ENCODE results near the gene TPPP3. TPM values are rescaled to one million over a fixed set of nuclear protein-coding genes. Genes with fewer than 3 reads are reported as not detected.

TPPP3 gene
- total and polyA plus RNA-seq, 2 donors (not counting 3 experiments of a cell fraction or from before 2014, with no cell fraction given) = 0.33 to 1.3 TPM

DNA sequence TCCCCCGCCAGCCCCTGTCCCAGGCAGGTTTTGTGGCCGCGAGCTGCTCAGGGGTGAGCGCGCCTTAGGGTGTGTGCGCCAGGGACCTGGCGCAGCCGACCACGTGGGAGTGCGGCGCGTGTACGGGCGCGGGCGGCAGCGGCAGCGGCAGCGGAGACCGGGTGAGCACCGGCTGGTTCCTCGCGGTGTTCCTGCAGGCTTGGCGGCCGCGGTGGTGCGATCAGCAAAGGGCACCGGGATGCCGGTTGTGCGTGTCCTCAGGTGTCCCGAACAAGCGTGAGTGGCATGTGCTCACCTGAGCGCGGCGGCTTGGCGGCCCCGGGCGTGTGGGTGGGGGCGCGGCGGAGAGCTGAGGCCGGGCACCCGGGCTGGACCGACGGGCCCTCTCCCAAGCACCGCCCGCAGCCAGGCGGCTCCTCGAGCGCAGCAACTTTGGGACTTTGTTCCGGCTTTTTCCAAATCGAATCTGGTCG is 37.2 kb upstream of the TPPP3 start:
- Histone ChIP-seq H3K27me3 (ENCODE audit: control insufficient read depth in 2 of 2, insufficient read depth in 2 of 2, low read length in 2 of 2) (peaks cover 21 to 23% of the 10 kb centered on the region in 2 experiments), H3K4me2 (ENCODE audit: insufficient read depth, low read length) (peak overlapping the region; percentile 10), H3K4me3 (replicated peaks in 1 of 3; ENCODE audit: insufficient read depth in 1 of 3, low read depth in 1 of 3, low read length in 3 of 3) (peak overlapping the region in 1 of 3 experiments; percentile 32), H3K27ac (ENCODE audit: insufficient read depth, low read depth, low read length) (no peak overlapping the region), H3K36me3 (ENCODE audit: control insufficient read depth in 2 of 2, extremely low read depth in 1 of 2, insufficient read depth in 2 of 2, low read length in 2 of 2) (no peaks in the 10 kb centered on the region), H3K9me3 (replicated peaks; ENCODE audit: control insufficient read depth, insufficient read depth, low read length) (no peaks in the 10 kb centered on the region), H4K20me1 (replicated peaks; ENCODE audit: control insufficient read depth, extremely low read depth, insufficient read depth, low read length) (no peaks in the 10 kb centered on the region), H3K79me2 (ENCODE audit: control insufficient read depth, insufficient read depth, low read length) (no peaks in the 10 kb centered on the region), H3K4me1 (ENCODE audit: control insufficient read depth, extremely low read depth, insufficient read depth, low read length) (peaks cover 8% of the 10 kb centered on the region), H2AFZ (ENCODE audit: low read depth, low read length) (peak overlapping the region; percentile 58), H3K9ac (replicated peaks; ENCODE audit: extremely low read depth, insufficient read depth, low read length) (no peak overlapping the region), H3K9me1 (replicated peaks; ENCODE audit: control insufficient read depth, extremely low read depth, insufficient read depth, low read length) (no peaks in the 10 kb centered on the region)
- CTCF ChIA-PET = interaction anchor here (0.6 to 3.7 kb wide), 15 partner anchors 10 to 458 kb away, joined by 3 to 25 read pairs (median 4); no protein-coding TSS in a partner anchor
- POLR2A ChIA-PET = no interaction called here
- no TSS peak for BruUV-seq (replicated peaks)
- dilution Hi-C loops (cut with MboI; ENCODE audit: extremely low pct_ligation_motif_present, low sequenced_read_pairs) = no loop called here
- DNase-seq (ENCODE audit: low read depth, low spot score) (no peak), FAIRE-seq (peak; percentile 31)
- peak; percentile 91 for TF ChIP-seq EZH2 (IDR thresholded peaks at IDR 0.05; ENCODE audit: borderline replicate concordance, low read depth, low read length, severe bottlenecking)
- no peak for TF ChIP-seq FOS (IDR thresholded peaks at IDR 0.05; ENCODE audit: borderline replicate concordance, insufficient read depth, low read length)
- TF ChIP-seq, protein P1, sequence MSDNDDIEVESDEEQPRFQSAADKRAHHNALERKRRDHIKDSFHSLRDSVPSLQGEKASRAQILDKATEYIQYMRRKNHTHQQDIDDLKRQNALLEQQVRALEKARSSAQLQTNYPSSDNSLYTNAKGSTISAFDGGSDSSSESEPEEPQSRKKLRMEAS (IDR thresholded peaks at IDR 0.05; ENCODE audit: insufficient read depth, insufficient read length) = peak; percentile 13
- TF ChIP-seq JUN (IDR thresholded peaks at IDR 0.05; ENCODE audit: borderline replicate concordance, insufficient read depth, insufficient read length, low read depth) = no peak
- TF ChIP-seq POLR2AphosphoS5 (IDR thresholded peaks at IDR 0.05; ENCODE audit: insufficient read depth, low read depth, low read length) = no peak
- TF ChIP-seq MYC (IDR thresholded peaks at IDR 0.05; ENCODE audit: low read depth, low read length) = no peak
- intact Hi-C loops (cut with micrococcal nuclease) = no loop called here

Data from endothelial cell of umbilical vein (primary cell).